Naive B cell (primary cell): ENCODE measurements around the gene SULT4A1. TPM values are rescaled to one million over a fixed set of nuclear protein-coding genes. Genes with fewer than 3 reads are reported as not detected.

ENCODE experiments used
- ATAC-seq, 2 donors: fragments of 150-1000 bp; cut with Tn5 transposase; 2 replicates each; pipeline ENCODE4 v1.10.0; 2021; ENCODE audit warnings: low read depth in 2 of 2, mild to moderate bottlenecking in 2 of 2, moderate library complexity in 2 of 2
- DNase-seq: peaks from one replicate; pipeline ENCODE4 v3.0.0; 2022
- H3K27ac Mint-ChIP-seq, 6 donors: one replicate each; pipeline ENCODE4 v1.8.0; 2020 to 2022; ENCODE audit warnings: mild to moderate bottlenecking in 6 of 6, mixed read lengths in 6 of 6, moderate library complexity in 5 of 6, inconsistent platforms in 2 of 6
- H3K27me3 Mint-ChIP-seq, 3 donors: one replicate each; pipeline ENCODE4 v1.8.0; 2021 to 2022; ENCODE audit warnings: mixed read lengths in 3 of 3, mild to moderate bottlenecking in 1 of 3
- H3K36me3 Mint-ChIP-seq, 2 donors: one replicate each; pipeline ENCODE4 v1.8.0; 2020 to 2022; ENCODE audit warnings: mixed read lengths in 2 of 2, inconsistent platforms in 1 of 2, mild to moderate bottlenecking in 1 of 2
- H3K4me1 Mint-ChIP-seq, 3 donors: one replicate each; pipeline ENCODE4 v1.8.0; 2020 to 2022; ENCODE audit warnings: mixed read lengths in 3 of 3, inconsistent platforms in 1 of 3, mild to moderate bottlenecking in 1 of 3, moderate library complexity in 1 of 3
- H3K4me3 Mint-ChIP-seq, 8 donors: one replicate each; pipeline ENCODE4 v1.8.0; 2020 to 2022; ENCODE audit warnings: mild to moderate bottlenecking in 8 of 8, mixed read lengths in 8 of 8, moderate library complexity in 8 of 8, inconsistent platforms in 2 of 8
- H3K9me3 Mint-ChIP-seq, 7 donors: one replicate each; pipeline ENCODE4 v1.8.0; 2020 to 2022; ENCODE audit warnings: mixed read lengths in 7 of 7, mild to moderate bottlenecking in 5 of 7, inconsistent platforms in 2 of 7, moderate library complexity in 1 of 7
- polyA plus RNA-seq, 6 donors: library from polyadenylated mRNA; unstranded; fragments of 300-500 nt; fragmentation: Illumina TruSeq; gene quantifications; one replicate each; pipeline ENCODE4 v1.2.3, GENCODE V29; 2021; ENCODE audit warnings: low read depth in 6 of 6

The SULT4A1 gene
- polyA plus RNA-seq, 6 donors from 2014 or later = not detected

DNA sequence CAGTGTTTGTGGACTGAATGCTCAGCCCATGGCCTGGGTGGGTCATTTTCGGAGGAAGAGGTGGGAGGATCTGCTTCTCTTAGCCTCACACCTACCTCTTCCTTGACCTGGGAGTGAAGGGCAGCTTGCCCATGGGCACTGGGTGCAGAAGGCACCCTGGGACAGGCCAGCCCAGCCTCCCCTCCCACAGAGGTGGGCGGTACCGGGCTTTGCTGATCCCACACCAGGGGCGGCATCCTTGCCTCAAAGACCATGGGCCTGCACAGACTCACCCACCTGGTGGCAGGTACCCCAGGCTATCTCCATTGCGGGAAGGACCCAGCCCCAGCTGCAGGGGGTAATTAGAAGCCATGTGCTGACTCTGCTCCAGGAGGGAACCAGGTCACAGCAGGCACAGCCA, 31.0 kb upstream of the SULT4A1 start:
- Mint-ChIP-seq H3K4me3 (no peak overlapping the region), H3K27ac (no peak overlapping the region), H3K9me3 (no peaks in the 10 kb centered on the region), H3K27me3 (peaks cover 22 to 50% (median 33%) of the 10 kb centered on the region in 3 donors), H3K4me1 (no peaks in the 10 kb centered on the region), H3K36me3 (no peaks in the 10 kb centered on the region)
- ATAC-seq (no peak), DNase-seq (no peak)

DNA sequence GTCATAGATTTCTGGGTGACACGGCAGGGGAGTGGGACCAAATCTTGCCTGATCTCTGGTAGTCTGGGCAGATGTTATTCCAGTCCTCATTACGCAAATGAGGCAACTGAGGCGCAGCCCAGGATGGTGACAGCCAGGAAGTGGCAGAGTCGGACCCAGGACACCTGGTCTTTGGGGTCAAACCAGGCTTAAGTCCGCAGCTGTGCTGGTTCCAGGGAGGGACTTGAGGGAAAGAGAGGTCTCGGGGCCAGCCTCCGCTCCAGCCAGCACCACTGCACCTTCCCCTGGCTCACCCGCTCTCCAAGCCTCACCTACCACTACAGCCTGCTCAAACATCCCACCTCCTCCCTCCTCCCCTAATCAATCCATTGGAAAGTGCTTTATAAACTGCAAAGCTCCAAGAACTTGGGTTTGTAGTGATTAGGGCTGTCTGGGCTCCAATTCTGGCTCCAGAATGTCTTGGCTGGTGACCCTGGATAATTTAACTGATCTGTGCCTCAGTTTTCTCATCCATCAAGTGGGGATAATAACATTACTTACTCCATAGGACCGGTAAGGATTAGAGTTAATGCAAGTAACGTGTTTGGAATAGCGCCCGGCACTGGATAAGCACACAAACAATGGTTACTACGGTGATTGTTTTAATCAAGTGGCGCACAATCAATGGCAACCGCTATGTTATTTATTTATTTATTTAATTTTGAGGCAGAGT, 30.0 kb upstream of the SULT4A1 start:
- Mint-ChIP-seq H3K9me3 (peaks cover 0 to 3% (median 0%) of the 10 kb centered on the region in 7 donors), H3K27ac (no peak overlapping the region), H3K4me3 (no peak overlapping the region), H3K36me3 (no peaks in the 10 kb centered on the region), H3K27me3 (peaks cover 22 to 53% (median 43%) of the 10 kb centered on the region in 3 donors), H3K4me1 (no peaks in the 10 kb centered on the region)
- no peak for ATAC-seq
- no peak for DNase-seq

DNA sequence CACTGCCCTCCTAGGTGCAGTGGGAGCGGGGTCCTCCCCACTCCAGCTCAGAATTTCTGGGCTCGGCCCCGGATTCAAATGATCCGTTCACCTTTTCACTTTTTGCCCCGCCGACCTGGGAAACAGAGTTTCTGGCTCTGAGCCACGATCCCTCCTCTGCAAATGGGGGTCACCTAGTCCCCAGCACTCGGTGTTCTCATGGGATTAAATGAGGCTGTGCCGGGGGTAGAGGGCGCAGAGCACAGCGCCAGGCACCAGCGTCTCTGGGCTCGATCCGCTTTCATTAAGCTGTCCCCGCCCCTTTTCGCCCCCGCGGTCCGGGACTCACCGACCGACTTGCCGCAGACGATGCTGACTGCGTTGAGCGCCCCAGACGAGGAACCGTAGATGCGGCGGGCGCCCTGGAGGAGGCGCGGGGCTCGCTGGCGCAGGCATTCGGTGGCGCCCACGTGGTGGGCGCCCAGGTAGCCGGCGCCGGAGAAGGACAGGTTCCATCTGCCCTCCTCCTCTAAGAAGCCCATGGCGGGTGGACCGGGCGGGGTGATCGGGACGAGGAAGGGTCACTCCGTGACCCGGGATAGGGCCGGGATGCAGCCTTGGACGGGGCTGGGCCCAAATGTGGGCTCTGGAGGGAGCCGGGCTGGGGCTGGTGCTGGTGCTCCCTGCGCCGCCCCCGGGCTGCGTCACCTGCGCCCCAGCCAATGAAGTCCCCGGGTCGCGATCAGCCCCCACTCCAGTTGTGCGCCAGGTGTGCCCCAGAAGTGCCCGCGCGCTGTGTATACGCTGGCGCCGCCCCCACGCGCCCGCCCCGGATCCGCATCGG, 29.3 kb upstream of the SULT4A1 start, which contains the start of gene PNPLA5:
TSS of gene PNPLA5 (minus strand) at position 654 of the 823 bp plus-strand sequence. CDS start at position 521, 133 bp downstream.
- Mint-ChIP-seq H3K9me3 (peaks cover 0 to 3% (median 0%) of the 10 kb centered on the region in 7 donors), H3K36me3 (no peaks in the 10 kb centered on the region), H3K27me3 (peaks cover 22 to 61% (median 50%) of the 10 kb centered on the region in 3 donors), H3K27ac (no peak within 1 kb of the TSS), H3K4me1 (no peaks in the 10 kb centered on the region), H3K4me3 (peak within 1 kb of the TSS in 1 of 8 donors; percentile 30)
- ATAC-seq (peak in 1 of 2 donors; percentile 27), DNase-seq (no peak)

DNA sequence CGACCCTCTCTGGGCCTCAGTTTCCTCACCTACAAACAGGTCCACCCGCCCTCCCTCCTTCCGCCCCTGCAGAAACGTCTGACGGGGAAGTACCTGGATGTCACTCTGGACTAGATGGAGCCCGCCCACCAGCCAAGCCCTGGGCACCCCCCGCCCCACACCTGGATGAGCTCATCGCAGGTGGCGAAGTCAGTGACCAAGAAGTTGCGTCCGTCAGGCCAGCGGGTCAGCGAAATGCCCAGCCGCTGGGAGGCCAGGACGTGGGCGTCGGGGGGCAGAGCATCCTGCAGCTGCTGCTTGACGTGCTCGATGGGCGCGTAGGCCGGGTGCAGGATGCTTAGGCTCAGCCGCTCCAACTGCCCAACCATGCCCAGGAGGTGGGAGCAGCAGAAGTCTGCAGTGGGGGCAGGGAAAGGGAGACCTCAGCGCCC, 28.6 kb upstream of the SULT4A1 start:
- Mint-ChIP-seq H3K9me3 (peaks cover 0 to 3% (median 0%) of the 10 kb centered on the region in 7 donors), H3K27me3 (peaks cover 22 to 62% (median 55%) of the 10 kb centered on the region in 3 donors), H3K4me3 (peak overlapping the region in 1 of 8 donors; percentile 30), H3K4me1 (no peaks in the 10 kb centered on the region), H3K36me3 (no peaks in the 10 kb centered on the region), H3K27ac (no peak overlapping the region)
- no peak for ATAC-seq
- no peak for DNase-seq

DNA sequence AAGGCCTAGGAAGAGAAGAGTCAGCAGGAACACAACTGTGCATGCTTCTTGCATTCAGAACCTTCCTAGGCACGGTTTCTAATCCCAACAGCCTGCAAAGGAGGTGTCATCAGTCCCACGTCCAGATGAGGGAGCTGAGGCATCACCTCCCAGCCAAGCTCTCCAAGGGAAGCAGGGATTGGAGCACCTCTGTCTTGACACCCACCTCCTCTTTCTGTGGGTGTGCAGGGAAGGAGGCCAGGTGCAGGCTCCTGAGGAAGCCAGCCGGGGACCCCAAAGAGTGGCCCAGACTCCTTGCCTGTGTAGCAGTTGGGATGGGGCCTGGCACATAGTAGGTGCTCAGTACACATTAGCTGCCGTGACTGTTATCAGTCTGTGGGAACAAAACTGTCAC, 27.5 kb upstream of the SULT4A1 start:
- no peak for DNase-seq
- H3K27me3 Mint-ChIP-seq = peaks cover 27 to 64% (median 61%) of the 10 kb centered on the region in 3 donors

DNA sequence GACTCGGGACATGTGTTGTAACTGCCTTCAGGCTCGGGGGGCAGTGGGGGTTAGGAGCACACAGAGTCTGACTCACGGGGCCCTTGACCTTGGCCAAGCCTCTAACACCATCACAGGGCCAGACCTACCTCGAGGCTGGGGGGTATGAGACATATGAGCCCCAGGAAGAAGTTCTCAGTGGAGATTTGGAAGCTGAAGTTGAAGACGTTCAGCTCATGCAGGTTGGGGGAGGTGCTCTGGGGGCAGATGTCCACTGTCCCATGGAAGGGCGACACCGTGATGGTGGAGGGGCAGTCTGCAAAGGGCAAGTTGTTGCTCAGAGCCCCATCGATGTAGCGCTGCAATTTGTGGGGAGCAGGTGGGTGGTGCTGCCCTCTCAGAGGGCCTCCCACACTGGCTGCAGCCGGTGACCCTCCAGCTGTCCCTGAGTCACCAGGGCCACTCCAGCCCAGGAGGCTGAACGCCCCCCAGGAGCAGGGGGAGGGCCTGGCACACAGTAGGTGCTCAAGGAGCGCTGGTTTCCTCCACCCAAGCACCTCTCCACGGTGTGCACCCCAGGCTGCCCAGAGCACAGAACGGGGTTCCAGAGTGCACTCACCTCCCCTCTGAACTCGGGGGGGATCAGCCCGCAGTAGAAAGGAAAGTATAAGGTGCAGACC, 27.0 kb upstream of the SULT4A1 start:
- Mint-ChIP-seq H3K27ac (no peak overlapping the region), H3K4me3 (peak overlapping the region in 1 of 8 donors; percentile 57), H3K36me3 (no peaks in the 10 kb centered on the region), H3K9me3 (peaks cover 0 to 6% (median 2%) of the 10 kb centered on the region in 7 donors), H3K4me1 (peaks cover 2 to 6% (median 5%) of the 10 kb centered on the region in 3 donors), H3K27me3 (peaks cover 27 to 64% (median 62%) of the 10 kb centered on the region in 3 donors)
- no peak for DNase-seq
- ATAC-seq = no peak

More for the DNA sequence above, 27.5 kb upstream of the SULT4A1 start:
- no peak for ATAC-seq
- no peak overlapping the region for H3K27ac Mint-ChIP-seq
- no peaks in the 10 kb centered on the region for H3K36me3 Mint-ChIP-seq
- H3K9me3 Mint-ChIP-seq = peaks cover 0 to 6% (median 2%) of the 10 kb centered on the region in 7 donors
- H3K4me3 Mint-ChIP-seq = no peak overlapping the region
- H3K4me1 Mint-ChIP-seq = peaks cover 2 to 6% (median 5%) of the 10 kb centered on the region in 3 donors

DNA sequence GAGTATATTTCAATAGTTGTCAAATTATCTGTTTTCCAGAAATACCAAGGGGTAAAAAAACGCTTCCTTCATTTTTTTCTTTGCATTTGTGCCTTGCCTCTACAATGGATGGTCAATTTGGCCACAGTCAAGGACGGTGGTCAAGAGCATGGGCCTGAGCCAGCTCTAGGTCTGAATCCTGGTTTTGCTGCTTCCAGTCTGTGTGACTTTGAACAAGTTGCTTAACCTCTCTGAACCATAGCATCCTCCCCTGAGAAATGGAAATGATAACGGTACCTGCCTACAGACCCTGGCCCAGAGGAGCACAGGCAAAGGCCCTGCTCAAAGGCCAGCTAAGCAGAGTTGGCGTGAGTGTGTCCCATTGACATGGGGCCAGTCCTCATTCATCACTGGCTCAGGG, 26.4 kb upstream of the SULT4A1 start:
- peaks cover 27 to 61% (median 57%) of the 10 kb centered on the region in 3 donors for H3K27me3 Mint-ChIP-seq
- peaks cover 0 to 6% (median 2%) of the 10 kb centered on the region in 7 donors for H3K9me3 Mint-ChIP-seq
- no peaks in the 10 kb centered on the region for H3K36me3 Mint-ChIP-seq
- DNase-seq (no peak), ATAC-seq (no peak)
- no peak overlapping the region for H3K27ac Mint-ChIP-seq
- peaks cover 2 to 6% (median 5%) of the 10 kb centered on the region in 3 donors for H3K4me1 Mint-ChIP-seq
- H3K4me3 Mint-ChIP-seq = no peak overlapping the region

DNA sequence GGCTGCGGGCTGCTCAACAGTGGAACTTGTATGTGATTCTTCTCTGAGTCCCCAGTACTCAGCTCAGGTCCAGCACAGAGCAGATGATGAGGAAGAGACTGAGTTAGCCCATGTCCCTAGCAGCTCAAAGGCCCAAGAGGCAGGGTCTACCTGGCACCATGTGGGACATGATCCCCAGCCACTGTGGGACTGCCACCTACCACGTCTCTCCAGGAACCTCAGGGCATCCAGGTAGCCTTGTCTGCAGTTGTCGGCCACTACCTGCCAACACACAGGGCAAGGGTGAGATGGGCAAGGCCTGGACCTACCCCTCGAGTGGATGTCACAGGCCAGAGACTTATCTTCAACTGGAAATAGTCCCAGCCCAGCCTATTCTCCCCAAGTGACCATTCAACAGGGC, 25.1 kb upstream of the SULT4A1 start:
- peaks cover 0 to 6% (median 2%) of the 10 kb centered on the region in 7 donors for H3K9me3 Mint-ChIP-seq
- DNase-seq (no peak), ATAC-seq (no peak)
- no peak overlapping the region for H3K27ac Mint-ChIP-seq
- H3K4me3 Mint-ChIP-seq = no peak overlapping the region
- peaks cover 31 to 57% (median 53%) of the 10 kb centered on the region in 3 donors for H3K27me3 Mint-ChIP-seq
- H3K36me3 Mint-ChIP-seq = no peaks in the 10 kb centered on the region
- peaks cover 4 to 6% (median 5%) of the 10 kb centered on the region in 3 donors for H3K4me1 Mint-ChIP-seq

DNA sequence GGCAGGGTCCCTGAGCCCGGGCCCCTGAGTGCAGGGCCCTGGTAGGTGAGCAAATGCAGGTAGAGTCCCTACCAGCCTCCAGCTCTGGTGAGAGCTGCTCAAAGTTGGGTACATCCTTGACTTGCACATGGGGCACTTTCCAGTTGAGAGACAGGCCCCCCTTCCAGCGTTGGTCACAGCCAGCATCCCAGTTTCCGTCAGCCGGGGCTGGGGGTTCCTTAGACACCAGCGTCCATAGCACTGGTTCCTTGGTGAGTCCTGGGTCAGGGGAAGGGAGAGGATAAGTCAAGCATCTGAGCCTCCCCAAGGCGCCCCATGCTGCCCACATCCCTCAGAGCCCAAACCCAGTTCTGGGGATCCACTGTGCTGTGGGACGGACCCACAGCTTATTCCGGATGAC, 23.9 kb upstream of the SULT4A1 start:
- no peaks in the 10 kb centered on the region for H3K36me3 Mint-ChIP-seq
- no peak overlapping the region for H3K4me3 Mint-ChIP-seq
- no peak for ATAC-seq
- peaks cover 0 to 6% (median 2%) of the 10 kb centered on the region in 7 donors for H3K9me3 Mint-ChIP-seq
- peaks cover 4 to 6% (median 5%) of the 10 kb centered on the region in 3 donors for H3K4me1 Mint-ChIP-seq
- no peak for DNase-seq
- peaks cover 28 to 57% (median 41%) of the 10 kb centered on the region in 3 donors for H3K27me3 Mint-ChIP-seq
- no peak overlapping the region for H3K27ac Mint-ChIP-seq

DNA sequence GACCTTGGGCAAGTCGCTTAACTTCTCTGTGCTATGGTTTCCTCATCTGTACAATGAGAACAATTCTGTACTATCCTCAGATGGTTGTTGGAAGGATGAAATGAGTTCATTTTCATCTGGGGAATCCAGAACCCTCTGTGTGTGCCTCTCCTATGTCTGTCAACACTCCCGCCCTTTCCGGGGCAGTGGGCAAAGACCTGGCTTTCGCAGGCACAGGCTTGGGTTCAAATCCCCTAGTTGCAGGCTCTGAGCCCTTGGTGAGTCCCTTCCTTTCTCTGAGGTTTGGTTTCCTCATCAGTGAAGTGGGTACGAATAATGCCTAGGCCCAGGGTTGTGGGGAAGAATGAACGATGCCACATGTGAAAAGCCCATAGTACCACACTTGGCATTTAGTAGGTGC, 23.5 kb upstream of the SULT4A1 start:
- H3K27ac Mint-ChIP-seq = no peak overlapping the region
- peaks cover 28 to 57% (median 43%) of the 10 kb centered on the region in 3 donors for H3K27me3 Mint-ChIP-seq
- H3K4me3 Mint-ChIP-seq = no peak overlapping the region
- DNase-seq (no peak), ATAC-seq (no peak)
- H3K9me3 Mint-ChIP-seq = peaks cover 0 to 6% (median 2%) of the 10 kb centered on the region in 7 donors
- H3K4me1 Mint-ChIP-seq = peaks cover 4 to 6% (median 5%) of the 10 kb centered on the region in 3 donors
- no peaks in the 10 kb centered on the region for H3K36me3 Mint-ChIP-seq

DNA sequence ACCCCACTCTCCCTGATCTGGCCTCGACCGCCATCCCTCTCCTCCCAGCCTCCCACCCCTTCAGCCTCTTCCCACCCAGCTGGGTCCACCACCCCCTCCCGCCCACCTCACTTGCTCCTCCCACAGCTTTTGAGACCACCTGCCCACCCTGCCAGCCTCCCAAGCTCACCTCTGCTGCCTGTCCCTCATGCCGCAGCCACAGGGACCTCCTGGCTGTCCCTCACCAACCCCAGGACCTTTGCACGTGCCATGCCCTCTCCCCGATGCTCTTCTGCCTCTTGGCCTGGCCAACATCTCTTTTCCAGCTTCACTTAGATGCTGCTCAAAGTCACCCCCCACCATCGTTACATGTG, 23.0 kb upstream of the SULT4A1 start:
- DNase-seq (no peak), ATAC-seq (no peak)
- Mint-ChIP-seq H3K4me1 (peaks cover 4 to 6% (median 5%) of the 10 kb centered on the region in 3 donors), H3K9me3 (peaks cover 0 to 6% (median 2%) of the 10 kb centered on the region in 7 donors), H3K36me3 (no peaks in the 10 kb centered on the region), H3K27me3 (peaks cover 24 to 57% (median 48%) of the 10 kb centered on the region in 3 donors), H3K4me3 (peak overlapping the region in 1 of 8 donors; percentile 57), H3K27ac (no peak overlapping the region)

DNA sequence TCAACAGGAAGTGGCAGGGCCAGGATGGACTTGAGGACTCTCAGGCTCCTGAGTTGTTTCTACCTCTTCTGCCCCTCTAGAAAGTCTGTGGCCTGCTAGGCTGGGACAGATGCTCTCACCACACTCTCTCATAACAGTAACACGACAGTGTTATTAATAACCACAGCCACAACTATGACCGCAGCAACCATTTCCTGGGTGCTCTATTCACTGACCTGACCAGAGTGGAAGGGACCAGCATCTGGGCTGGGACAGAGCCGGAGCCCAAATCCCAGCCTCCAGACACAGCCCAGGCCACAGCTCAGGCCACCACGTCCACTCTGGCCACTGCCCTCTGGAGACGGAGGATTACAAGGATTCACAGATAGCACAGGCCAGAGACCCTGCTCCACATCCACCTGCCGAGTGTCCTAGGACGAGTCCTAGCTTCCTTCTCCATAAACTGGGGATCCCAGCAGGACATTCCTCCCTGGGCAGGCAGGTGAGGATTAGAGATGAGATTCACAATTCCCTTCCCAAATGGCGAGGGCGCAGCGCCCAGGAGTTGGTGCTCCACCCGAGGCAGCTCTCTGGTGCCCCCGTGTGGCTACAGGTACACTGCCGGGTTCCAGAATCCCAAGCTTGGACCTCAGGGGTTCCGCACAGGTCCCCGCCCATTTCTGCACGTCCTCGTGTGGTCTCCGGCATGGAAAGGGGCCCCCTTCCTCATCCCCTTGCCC, 22.4 kb upstream of the SULT4A1 start:
- Mint-ChIP-seq H3K27ac (peak overlapping the region in 1 of 6 donors; percentile 70), H3K36me3 (no peaks in the 10 kb centered on the region), H3K9me3 (peaks cover 0 to 6% (median 2%) of the 10 kb centered on the region in 7 donors), H3K4me1 (peaks cover 4 to 6% (median 5%) of the 10 kb centered on the region in 3 donors), H3K27me3 (peaks cover 20 to 57% (median 51%) of the 10 kb centered on the region in 3 donors), H3K4me3 (peak overlapping the region in 1 of 8 donors; percentile 57)
- ATAC-seq (no peak), DNase-seq (no peak)
